NB4 (cell line): ENCODE measurements around the gene SGMS1.
A peak's percentile ranks its signal among the peaks of the same experiment; 100 is the strongest.

Experiments used
- CTCF ChIP-seq: IDR thresholded peaks from one replicate; pipeline ENCODE4 v1.5.1; 2012; ENCODE audit warnings: low read depth, low read length
- POLR2A ChIP-seq: IDR thresholded peaks from 2 replicates; pipeline ENCODE4 v1.6.1; 2011; ENCODE audit warnings: mild to moderate bottlenecking; ENCODE audit not compliant: insufficient read length; ENCODE audit errors: extremely low read depth

DNA sequence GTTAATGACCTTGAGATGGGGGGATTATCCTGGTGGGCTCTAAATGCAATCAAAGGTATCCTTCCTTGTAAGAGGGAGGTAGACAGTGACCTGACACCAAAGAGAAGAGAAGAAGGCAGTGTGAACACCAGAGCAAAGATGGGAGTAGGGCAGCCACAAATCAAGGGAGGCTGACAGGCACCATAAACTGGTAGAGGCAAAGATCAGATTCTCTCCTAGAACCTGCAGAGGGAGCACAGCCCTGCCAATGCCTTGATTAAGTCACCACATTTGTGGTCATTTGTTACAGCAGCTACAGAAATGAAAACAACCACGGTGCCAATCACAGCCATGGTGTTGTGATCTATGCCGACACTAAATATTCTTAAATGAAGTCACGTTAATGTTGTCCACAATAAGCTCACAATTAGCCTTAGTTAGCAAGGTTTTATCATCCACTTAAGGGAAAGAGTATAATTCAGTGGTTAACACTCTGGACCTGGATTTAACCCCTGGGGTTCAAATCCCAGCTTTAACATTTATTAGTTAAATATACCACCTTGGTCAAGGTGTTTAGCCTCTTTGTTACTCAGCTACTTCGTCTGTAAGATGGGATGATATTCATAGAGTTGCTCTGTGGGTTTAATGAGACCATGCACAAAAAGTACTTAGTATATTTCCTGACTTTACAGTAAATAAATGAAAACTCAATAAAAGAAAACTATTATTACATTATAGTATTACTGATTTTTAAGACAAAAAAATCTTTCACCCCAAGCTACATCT is 70.8 kb downstream of the SGMS1 start:
- TF ChIP-seq POLR2A (no peak), CTCF (peak; percentile 8)
